Activated CD4-positive, alpha-beta T cell treated with anti-CD3 and anti-CD28 coated beads, Interleukin-2, Interleukin-6, amounts not matched to agents 100 ng/mL and 50 ng/mL, durations not matched to agents 16 hours and 8 hours (primary cell): ENCODE results near the gene SLC19A3.
"Not testable (repeated sequence)": the region's sequence is repeated elsewhere in the genome, so short reads cannot be mapped to it uniquely, and the experiment has no call there.

ENCODE experiments used
- DNase-seq: peaks from one replicate; pipeline ENCODE4 v3.0.0-alpha.2; 2020

SLC19A3 gene

DNA sequence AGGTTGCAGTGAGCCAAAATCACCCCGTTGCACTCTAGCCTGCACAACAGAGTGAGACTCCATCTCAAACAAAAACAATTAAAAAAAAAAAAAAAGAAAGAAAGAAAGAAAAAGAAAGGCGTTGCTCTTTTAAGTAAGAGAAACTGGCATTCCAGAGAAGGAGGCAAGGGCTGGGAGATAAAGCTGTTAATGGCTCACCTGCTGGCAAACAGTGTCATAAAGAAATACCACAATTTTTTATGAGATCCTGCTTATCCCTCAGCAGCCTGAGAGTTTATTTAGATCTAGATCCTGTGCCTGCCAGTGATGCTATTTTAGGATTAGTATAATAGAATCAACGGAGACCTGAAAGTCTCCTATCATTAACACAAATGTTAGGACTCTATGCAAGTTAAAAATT, 16.3 kb downstream of the SLC19A3 start:
- DNase-seq = no peak

DNA sequence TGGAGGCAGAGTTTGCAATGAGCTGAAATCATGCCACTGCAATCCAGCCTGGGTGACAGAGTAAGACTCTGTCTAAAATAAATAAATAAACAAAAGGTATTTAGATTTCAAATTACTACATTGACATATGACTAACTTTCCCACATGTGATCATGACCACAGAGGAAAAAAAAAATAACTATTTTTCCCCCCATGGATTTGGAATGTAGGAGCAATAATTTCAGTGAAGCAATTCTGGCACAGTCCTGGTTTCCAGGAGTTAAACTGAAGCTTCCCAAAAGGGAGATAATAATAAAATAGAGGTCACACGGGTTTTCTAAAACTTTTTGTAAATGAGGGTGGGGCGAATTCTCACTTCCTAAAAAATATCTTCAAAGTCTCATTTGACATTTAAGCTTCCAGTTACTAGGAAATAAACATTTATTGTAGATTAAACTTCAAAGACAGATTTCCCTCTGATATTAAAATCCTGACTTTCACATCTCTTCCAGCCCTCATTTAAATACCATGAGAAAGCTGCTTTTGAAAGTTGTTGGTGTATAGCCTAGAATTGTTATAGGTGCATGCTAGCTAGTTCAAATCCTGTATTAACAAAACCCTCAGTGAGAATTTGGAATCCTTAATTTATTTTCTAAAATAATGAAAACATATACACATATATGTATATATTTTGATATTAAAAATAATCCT, 20.7 kb downstream of the SLC19A3 start:
- DNase-seq = no peak

- DNase-seq = no peak
Measured at GRCh38 chr2:227687189-227687588, 30.6 kb downstream of the SLC19A3 start.

DNA sequence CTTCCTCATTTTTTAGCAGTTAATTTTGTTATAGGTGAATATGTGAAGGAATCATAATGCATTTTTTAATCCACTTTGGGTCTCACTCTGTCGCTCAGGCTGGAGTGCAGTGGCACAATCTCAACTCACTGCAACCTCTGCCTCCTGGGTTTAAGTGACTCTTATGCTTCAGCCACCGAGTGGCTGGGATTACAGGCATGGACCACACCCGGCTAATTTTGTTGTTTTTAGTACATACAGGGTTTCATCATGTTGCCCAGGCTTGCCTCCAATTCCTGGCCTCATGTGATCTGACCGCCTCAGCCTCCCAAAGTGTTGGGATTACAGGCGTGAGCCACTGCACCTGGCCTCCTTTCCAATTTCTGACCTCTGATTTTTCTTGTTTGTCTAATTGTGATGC, 33.6 kb downstream of the SLC19A3 start:
- DNase-seq = no peak

DNA sequence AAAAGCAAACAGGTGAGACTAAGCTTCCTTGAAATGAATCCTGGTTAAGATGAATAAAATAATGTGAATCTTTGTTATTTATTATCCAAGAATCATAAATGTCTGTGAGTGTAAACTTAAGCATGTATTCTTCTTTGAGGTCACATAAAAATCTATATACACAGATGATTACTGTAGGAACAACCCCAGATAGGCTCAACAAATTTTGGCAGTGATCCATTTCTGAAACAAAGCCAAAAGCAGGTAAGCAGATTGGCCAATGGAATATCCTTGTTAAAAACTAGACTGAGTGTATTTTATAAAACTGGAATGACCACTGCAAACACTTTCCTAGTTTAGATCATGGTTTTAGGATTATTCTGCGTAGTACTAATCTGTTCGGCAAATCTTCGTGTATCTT, 39.9 kb downstream of the SLC19A3 start:
- DNase-seq = no peak

DNA sequence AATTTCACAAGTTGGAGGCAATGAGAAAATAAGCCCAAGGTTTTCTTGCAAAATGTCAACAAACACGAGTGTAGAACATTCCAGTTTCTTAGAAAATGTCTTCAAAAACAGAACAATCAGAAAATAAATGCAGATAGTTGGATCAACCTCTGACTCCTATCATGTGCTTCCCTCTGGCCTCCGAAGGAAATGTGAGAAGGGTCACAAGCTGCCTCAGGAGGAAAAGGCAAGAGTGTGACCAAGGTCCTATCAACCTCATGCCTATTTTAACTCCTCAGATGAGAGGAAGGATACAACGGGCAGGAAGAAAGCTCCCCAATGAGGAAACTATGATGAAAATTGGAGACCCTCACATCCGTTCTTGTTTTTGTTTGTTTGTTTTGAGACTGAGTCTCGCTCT, 43.3 kb downstream of the SLC19A3 start:
- no peak for DNase-seq

DNA sequence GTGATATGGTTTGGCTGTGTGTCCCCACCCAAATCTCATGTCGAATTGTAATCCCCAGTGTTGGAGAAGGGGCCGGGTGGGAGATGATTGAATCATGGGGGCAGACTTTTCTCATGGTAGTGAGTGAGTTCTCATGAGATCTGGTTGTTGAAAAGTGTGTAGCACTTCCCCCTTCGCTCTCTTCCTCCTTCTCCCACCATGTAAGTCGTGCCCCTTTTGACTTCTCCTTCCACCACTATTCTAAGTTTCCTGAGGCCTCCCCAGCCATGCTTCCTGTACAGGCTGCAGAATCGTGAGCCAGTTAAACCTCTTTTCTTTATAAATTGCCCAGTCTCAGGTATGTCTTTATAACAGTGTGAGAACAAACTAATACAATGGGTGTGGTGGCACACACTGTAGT, 44.2 kb downstream of the SLC19A3 start:
- not testable (repeated sequence) for DNase-seq

DNA sequence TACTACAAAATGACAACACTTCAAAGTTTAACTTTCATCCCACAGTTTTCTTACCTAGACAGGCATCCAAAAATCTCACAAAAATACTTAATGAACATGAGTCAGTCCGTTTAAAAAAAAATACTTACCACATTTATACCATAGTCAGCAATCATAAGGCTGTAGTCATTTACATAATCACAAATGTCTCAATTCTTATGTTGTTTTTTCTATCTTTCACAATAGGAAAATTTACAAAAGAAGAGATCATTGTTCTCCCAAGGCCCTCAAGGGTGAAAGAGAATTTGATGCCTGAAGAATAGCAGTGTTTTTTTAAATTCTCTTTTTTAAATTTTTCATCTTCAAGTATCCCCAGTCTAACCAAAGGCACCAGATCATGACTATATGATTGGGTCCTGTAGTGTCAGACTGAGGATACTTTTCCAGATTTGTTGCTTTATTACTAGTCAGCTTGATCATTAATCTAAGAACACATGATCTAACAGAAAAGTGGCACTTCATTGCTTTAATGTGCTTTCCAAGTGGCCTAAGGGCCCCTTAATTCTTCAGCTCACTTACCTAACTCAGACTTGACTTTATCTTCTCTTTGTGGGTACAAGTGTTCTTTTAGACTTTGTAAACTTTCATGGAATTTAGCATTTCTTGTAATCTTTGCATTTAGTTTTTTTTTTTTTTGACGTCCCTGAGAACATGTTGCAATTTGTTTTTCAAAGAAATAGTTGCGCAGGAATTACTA, 46.5 kb downstream of the SLC19A3 start:
- no peak for DNase-seq

GRCh38 chr2:227666631-227667170, 51.1 kb downstream of the SLC19A3 start, which contains the start of gene SCYGR5:
TSS of gene SCYGR5 (plus strand) at chr2:227666804. CDS start at chr2:227666804, 0 bp downstream.
- not testable (repeated sequence) for DNase-seq

DNA sequence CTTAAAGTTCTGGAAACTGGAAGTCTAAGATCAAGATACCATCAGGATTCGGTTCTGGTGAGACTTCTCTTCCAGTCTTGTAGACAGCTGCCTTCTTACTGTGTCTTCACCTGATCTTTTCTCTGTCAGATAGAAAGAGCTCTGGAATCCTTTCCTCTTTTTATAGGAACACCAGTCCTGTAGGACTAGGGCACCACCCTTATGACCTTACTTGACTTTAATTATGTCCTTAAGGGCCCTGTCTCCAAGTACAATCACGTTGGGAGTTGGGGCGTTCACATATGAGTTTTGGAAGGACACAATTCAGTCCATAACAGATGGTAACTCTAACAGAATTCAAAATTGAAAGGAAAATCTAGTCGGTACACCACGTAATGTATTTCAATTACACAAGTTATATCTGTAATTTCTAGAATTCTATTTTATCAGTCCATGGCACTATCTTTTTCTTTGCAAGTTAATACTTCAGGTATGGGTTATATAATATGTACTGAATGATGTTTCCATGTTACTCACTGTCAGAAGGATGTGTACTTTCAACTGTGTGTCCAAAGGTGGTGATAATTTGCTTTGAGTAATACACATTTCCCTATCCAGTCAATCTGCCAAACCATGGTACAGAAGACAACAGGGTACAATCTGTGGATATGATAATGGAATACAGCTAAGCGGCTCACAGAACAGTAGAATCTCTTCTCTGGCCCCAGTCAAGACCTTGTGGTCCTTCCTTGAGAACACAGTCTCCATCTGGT, 52.5 kb downstream of the SLC19A3 start:
- no peak for DNase-seq

DNA sequence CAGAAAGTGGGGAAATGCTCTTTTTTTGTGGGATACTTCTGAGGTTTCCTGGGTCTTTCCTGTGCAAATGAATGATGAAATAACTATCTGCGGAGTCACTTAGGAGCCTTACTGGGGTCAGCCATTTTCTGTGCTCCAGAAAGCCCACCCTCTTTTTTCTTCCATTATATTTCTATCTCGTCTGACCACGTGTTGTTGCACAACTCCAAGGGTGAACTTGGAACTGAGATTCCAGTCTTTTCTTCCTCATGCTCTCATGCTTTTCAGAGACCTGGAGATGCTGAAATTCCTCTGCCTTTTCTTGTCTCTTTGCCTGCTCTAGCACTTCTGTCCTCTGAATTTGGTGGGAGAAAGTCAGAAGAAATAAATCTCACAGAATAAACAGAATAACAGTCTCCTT, 56.0 kb downstream of the SLC19A3 start:
- no peak for DNase-seq

DNA sequence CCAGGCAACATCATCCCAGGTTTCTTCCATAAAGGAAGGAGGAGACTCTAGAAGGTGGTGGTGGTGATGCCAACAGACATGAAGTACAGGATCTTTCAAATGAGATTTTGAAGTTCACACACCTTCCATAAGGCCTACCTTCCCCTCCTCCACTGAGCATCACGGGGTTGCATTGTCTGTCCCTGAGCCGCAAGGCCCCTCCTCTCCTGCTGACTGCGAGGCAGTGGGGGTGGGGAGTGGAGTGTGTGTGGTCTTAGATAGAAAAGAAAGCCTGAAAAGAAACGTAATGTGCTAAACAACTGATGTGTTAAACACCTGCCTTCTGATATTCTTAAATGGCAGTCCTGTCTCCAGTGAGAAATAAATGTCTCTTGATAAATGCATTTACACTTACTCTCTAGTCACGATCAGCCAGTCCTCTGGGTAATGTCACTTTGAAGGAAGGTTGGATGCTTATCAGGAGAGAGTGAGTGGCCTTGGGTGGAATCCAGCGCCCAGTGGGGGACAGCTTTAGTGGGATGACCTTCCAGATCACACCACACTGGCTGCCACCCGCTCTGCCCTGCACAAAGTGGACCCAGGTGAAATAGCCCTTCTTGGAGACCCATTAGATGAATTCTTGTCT, 56.7 kb downstream of the SLC19A3 start:
- no peak for DNase-seq

- DNase-seq = no peak
Measured at GRCh38 chr2:227657199-227657845, 60.5 kb downstream of the SLC19A3 start.

DNA sequence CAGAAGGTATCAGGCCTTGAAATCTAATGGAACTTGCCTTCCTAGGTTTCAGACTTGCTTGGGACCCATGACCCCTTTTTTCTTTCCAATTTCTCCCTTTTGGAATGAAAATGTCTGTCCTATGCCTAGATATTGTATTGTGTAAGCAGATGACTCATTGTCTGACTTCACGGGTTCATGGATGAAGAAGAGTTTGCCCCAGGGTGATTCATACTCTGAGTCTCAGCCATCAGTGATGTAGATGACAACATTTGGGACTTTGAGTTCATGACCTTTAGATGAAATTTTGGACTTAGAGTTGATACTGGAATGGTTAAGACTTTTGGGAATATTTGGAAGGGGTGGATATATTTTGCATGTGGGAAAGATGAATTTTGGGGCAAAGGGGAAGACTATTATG, 62.4 kb downstream of the SLC19A3 start:
- peak; percentile 28 for DNase-seq

DNA sequence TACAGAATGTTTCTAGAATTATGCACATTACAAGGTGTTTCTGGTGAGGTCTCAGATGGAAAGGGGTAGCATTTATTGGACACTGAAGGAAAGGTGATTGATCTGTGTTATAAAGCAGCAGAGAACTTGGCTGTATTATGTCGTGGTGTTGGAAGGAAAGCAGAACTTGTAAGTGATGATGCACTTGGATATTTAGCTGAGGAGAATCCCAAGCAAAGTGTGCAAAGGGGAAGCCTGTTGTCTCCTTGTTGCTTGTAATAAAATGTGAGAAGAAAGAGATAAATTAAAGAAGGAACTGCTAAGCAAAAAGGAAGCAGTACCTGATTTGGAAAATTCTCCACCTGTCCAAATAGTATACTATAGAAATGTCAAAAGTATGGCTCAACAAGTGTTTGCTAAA, 63.4 kb downstream of the SLC19A3 start:
- no peak for DNase-seq

DNA sequence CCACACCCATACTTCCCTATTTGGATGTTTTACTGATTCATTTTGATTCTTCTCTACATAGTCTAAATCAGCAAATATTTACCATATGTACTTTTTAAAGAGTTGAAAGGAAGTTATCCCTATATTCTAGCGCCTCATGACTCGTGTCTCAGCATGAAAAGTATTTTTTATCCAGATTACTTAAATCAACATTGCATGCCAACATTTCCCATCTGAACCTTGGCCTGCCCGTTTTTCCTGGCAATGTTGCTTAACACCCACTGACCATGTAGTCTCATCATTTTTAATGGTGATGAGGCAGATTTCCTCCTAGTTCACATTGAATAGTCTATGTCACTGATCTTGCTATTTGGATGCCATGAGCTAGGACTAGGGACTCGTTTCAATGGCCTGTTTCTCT, 64.4 kb downstream of the SLC19A3 start:
- DNase-seq = no peak

- DNase-seq = no peak
Measured at GRCh38 chr2:227643990-227644551, 73.8 kb downstream of the SLC19A3 start.

DNA sequence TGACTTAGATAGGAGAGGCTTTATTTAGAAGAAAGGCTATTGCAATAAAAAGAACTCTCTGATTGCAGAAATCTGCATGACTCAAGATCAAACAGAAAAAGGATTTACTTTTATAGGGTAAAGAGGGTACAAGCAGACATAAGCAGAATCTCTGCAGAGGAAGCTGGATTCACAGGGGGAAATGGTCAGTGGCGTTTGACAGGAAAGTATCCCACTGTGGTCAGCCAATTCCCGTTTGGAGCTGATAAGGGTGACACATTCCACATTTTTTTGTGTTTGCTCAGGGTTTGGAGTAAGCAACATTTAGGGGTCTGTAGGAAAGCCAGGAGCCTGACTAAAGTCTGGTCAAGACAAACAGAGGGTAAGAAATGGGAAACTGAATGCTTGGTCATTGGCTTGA, 75.2 kb downstream of the SLC19A3 start:
- DNase-seq = no peak

GRCh38 chr2:227634201-227634600, 83.6 kb downstream of the SLC19A3 start:
- DNase-seq = no peak
